Activated CD8-positive, alpha-beta memory T cell treated with anti-CD3 and anti-CD28 coated beads for 24 hours (primary cell): ENCODE results near the gene ARVCF.

Experiments used
- DNase-seq: peaks from one replicate; pipeline ENCODE4 v3.0.0-alpha.2; 2020

The ARVCF gene, protein sequence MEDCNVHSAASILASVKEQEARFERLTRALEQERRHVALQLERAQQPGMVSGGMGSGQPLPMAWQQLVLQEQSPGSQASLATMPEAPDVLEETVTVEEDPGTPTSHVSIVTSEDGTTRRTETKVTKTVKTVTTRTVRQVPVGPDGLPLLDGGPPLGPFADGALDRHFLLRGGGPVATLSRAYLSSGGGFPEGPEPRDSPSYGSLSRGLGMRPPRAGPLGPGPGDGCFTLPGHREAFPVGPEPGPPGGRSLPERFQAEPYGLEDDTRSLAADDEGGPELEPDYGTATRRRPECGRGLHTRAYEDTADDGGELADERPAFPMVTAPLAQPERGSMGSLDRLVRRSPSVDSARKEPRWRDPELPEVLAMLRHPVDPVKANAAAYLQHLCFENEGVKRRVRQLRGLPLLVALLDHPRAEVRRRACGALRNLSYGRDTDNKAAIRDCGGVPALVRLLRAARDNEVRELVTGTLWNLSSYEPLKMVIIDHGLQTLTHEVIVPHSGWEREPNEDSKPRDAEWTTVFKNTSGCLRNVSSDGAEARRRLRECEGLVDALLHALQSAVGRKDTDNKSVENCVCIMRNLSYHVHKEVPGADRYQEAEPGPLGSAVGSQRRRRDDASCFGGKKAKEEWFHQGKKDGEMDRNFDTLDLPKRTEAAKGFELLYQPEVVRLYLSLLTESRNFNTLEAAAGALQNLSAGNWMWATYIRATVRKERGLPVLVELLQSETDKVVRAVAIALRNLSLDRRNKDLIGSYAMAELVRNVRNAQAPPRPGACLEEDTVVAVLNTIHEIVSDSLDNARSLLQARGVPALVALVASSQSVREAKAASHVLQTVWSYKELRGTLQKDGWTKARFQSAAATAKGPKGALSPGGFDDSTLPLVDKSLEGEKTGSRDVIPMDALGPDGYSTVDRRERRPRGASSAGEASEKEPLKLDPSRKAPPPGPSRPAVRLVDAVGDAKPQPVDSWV

DNA sequence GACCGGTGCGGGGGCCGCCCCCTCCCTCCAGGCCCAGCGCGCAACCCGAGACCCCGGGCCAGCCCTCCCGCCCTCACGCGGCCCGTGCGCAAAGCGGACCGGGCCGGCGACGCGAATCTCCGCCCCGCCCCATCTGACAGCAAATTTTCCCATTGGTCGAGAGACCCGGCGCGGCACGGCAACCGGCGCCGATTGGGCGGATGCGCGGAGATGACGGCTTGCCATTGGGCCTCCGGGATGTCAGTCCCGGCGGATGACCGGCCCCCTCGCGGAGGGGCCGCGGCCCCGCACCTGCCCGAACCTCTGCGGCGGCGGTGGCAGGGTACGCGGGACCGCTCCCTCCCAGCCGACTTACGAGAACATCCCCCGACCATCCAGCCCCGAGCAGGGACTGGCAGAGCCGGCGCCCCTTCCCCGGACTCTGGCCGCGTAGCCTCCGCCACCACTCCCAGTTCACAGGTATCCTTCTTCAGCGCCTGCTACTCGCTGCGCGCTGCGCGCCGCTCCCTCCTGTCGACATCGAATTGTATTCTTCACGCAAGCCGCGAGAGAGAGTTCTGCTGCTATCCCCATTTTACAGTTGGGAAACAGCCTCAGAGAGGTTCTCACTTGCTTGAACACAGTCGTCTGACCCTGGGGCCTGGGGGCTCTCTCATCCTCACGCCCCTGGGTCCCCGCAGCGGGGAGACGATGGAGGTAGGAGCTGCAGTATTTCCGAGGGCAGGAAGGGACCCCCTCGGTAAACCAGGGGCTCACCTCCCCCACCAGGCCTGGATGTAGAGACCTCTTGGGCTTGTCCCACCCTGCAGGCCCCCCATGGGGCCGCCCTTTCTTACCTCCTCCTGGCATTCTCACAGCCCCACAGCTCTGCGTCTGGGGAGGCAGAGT, at the start of gene ARVCF:
Gene ARVCF, minus strand, starts transcription at position 90 of the 888 bp plus-strand sequence. CDS start 26,029 bp downstream, outside the sequence.
- peak; percentile 97 for DNase-seq

DNA sequence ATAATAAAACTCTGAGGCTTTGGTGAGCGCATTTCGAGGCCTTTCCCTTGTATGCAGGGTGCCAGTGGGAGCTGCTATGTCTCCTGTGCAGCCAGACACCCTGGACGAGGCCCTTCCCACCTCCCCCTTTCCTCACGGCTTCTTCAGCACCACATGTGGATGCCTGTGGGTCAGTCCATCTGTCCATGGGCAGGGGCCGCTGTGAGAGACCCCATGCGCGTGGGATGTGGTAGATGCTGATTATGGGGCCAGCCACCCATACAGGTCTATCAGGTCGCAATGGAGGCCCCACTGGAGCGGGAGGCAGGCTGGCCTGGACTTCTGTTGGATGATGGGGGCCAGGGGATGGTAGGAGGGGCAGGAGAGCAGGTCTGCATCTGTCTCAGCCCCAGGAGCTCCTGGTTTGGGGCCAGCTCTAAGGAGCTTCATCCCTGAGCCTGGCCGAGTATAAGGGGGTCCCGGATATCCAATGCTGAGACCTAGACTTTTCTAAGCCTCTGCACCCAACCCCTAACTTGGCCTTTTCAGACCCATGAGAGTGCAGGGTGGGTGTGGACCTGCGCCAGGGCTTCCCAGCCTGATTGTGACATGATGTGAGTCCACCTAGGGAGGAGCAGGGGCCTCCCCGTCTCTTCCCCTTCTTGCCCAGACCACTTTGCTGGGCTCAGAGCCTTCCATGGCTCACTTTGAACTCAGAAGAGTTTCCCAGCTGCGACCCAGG, 49.4 kb upstream of the ARVCF start:
- no peak for DNase-seq

DNA sequence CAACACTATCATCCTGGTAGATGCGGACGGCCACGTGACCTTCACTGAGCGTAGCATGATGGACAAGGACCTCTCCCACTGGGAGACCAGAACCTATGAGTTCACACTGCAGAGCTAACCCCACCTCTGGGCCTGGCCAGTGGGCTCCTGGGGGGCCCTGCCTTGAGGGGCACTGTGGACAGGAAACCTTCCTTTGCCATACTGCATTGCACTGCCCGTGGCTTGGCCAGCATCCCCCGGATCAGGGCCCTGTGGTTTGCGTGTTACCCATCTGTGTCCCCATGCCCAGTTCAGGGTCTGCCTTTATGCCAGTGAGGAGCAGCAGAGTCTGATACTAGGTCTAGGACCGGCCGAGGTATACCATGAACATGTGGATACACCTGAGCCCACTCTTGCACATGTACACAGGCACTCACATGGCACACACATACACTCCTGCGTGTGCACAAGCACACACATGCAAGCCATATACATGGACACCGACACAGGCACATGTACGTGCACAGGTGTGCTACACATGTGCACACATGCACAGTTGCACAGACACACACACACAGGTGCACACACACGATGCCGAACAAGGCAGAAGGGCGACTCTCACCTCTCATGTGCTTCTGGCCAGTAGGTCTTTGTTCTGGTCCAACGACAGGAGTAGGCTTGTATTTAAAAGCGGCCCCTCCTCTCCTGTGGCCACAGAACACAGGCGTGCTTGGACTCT, 48.1 kb upstream of the ARVCF start:
- DNase-seq, result no peak

DNA sequence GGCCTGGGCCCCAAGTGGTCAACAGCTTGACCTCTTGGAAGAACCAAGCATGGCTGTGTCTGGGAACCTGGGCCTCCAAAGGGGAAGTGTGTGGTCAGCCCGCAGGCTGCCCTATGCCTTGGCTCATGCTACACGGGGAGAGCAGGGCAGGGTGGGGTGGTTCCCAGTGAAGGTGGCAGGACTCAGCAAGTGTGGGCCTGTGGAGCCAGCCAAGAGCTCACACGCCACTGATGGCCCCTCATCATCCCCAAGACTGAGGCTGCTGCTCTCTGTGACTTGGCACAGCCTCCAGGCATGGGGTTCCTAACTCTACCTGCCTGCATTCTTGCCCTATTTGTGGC, 47.5 kb upstream of the ARVCF start:
- no peak for DNase-seq

DNA sequence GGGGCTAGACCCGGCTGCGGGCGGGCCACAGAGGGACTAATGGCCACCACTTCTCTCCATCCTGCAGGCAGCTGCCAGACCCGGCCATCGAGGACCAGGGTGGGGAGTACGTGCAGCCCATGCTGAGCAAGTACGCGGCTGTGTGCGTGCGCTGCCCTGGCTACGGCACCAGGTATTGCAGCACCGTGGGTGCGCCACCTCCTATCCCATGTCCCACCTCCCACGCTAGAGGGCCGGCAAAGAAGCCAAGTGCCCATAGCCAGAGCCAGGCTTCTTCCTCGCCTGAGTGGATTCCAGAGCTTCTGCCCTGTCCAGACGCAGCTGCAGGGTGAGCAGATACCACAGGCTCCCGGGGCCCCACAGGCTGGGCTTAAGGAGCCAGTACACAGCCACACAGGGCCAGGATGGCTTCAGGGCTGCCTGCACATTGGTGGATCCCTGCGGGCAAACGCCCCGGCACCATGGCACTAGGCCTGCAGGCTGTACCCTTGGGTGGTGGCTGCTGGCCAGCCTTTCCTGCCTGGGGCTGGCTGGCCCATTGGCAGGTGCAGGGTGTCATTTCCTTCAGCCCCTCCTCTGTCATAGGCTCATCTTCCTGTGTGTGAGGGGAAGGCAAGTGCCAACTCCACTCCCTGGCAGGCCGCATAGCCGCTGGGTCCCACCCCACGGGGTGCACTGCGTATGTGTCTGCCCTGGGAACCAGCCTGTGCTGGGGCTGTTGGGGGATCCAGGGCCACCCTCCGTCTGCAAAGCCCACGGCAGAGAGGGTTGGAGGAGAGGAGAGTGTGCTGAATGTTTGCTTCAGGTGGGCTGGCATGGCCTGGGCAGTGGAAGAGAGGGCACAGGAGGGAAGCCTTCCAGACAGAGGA, 46.9 kb upstream of the ARVCF start:
- DNase-seq, result no peak

DNA sequence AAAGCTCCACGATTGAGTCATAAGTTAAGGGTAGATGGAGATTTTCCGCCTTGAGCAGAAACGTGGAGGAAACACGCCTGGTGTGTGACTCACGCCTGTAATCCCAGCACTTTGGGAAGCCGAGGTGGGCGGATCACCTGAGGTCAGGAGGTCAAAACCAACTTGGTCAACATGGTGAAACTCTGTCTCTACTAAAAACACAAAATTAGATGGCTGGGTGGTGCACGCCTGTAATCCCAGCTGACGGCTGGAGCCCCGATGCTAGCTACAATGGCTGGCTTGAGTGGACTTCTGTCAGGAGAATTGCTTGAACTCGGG, 46.1 kb upstream of the ARVCF start:
- DNase-seq, result no peak

DNA sequence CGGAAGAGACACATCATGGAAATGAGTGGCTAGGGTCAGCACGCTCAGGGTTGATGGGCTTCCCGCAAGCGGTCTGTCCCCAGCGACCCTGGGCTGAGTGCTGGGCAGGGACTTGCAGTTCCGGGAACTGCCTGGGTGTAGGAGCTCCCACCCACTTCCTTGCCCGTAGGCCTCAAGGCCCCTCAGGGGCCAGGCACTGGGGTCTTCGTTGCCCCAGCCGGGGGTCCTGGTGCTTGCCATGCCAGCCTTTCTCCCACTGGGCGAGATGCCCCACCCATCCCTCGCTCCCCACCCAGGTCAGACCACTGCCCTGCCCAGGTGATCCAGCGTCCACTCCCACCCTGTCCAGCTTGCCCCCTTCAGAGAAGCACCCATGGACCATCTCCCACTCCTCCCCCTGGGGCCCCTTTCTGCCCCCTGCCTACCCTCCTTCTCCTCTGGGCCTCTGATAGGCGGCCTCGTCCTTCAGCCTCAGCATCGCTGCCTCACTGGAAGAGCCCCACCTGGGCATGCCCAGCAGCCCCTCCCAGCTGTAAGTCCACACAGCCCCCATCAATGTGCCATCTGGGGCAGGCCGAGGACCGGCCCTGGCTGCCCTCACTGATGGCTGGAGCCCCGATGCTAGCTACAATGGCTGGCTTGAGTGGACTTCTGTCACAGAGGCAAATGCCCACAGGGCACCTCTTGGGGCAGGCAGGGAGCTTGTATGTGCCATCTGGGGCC, 45.6 kb upstream of the ARVCF start:
- no peak for DNase-seq

DNA sequence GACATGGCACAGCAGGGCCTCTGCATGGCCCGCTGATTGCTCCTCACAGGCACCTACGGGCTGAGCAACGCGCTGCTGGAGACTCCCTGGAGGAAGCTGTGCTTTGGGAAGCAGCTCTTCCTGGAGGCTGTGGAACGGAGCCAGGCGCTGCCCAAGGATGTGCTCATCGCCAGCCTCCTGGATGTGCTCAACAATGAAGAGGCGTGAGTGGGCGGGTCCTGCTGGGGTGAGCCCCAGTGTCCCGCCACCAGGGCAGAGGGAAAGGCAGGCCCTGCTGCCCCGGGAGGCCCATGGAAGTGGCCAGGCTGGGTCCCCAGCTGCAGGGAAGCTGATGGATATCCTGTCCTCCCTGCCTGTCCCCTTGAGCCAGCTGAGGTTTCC, 44.8 kb upstream of the ARVCF start:
- DNase-seq, result no peak

DNA sequence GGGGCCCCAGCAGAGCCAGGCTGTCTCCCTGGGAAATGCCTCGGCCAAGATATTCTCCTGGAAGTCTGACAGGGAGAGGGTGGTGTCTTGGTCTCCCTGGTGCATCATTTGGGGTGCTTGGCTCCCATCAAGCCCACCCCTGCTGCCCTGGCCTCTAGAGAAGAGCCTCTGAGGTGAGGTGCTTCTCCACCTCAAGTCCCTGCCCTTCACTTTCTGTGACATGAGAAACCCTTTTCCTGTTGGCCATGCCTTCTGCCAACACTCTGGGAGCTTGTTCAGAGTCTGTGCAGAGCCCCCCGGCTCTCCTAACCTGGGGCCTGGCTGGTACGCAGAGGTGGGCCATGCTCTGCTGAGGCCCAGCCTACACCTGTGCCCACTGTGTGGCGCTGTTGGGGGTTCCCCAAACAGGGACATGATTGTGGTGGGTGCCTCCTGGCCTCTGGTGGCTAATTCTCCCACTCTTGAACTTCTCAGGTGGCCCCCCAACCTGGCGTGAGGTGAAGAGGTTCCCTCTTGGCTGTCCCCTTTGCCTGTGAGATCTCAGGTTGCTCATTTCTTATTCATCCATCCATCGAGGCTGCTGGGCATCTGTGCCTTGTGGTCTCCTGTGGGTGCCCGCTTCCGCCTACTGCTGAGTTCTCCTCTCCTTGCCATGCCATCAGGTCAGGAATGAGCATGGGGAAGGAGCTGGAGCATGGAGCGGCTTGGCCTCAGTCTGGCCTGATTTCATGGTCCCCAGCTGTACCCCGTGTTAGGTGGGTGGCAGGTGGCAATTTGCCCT, 44.3 kb upstream of the ARVCF start:
- DNase-seq, result no peak

DNA sequence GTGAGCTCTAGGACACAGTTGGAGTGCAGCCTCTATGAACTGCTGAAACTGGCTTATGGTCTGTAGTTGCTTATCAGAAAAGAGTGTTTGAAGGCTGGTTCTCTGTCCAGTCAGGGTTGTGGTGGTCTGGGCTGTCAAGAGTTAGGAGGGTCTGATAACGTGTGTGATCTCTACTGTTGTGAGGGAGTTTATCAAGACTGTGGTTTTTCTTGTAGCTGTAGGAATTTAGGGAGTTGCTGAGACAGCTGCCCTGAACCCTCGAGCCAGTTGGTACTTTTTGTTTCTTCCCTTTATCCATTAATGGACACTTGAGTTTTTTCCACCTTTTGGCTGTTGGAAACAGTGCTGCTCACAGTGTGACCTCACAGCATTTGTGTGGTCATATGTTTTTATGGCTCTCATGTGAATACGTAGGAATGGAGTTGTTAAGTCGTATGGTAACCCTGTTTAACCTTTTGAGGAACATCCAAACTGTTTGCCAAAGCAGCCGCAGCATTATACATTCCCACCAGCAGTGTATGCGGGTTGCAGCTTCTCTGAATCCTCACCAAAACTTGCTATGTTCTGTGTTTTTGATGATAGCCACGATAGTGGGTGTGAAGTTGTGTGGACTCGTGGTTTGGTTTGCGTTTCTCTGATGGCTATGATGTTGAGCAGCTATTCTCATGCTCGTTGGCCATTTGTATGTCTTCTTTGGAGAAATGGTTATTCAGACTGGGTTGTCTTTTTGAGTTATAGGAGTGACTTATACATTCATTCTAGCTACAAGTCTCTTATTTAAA, 42.6 kb upstream of the ARVCF start:
- no peak for DNase-seq

DNA sequence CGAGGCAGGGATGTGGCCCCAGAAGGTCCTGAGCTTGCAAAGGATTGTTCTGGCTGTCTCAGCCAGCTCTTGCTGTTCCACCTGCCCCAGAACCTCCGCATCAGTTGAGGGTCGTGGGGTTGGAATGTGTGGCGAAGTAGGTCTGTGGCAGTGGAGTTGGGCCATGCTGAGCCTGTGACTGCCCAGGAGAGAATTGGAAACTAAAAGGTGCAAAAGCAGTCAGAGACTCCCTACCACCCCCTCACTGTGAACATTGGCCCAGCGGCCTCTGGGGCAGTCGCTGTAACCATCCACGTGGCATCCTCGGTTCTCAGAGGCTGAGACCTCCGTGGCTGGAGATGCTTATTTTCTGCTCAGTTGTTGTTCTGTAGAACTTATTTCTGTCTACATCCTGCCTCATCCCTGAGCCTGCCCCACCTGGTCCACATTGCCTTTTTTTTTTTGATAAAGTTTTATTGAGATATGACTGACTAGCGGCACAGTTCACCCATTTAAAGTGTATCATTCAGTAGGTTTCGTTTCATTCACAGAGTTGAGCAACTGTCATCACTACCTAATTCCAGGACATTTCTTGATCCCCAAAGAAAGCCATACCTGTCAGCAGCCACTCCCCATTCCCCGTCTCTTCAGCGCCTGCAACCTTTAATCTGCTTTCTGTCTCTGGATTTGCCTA, 41.1 kb upstream of the ARVCF start:
- no peak for DNase-seq

DNA sequence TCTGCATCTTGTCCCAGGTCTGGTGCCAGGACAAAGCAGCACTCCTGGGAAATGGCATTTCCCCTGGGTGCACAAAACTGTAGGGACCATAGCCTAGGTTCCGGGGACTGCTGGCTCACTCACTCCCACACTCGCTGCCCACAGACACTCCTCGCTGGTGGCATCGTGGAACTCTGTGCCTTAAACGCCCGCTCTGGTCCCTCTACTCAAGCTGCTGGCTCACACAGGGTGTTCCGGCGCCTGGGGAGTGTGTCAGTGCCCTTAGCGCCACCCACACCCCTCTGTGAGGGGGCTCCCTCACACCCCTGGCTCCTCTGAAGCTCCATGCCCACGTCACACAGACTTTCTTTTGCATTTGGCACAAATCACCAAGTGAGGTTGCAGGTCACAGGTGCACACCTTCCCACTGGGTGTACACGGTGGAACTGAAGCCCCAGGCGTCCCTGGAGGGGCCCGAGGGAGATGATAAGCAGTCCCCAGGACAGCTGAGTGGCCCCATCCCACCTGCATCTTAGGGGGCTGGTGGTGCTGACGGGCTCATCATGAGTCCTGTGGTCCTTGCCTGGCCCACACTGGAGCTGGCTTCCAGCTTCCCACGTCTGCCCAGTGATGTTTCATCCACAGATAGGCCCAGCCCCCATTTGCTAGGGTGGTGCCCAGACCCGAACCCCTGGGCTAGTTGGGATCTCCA, 40.2 kb upstream of the ARVCF start:
- DNase-seq, result no peak

DNA sequence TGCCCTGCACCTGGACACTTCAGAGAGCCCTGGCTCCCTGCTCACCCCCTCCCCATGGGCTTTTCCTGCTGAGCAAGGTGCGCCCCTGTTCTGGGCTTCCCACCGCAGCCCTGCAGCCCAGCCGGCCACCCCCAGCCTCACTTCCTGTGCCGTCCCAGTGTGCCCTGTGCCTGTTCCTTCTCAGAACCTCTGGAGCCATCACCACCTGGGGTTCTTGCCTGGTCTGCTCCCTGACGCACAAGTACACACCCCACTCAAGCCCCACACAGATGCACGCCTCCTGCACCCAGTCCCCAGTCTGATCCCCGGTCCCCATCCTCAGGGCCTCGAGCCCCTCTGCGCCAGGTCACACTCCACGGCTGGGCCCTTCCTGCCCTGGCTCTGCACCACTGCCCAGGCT, 39.5 kb upstream of the ARVCF start:
- DNase-seq, result no peak

DNA sequence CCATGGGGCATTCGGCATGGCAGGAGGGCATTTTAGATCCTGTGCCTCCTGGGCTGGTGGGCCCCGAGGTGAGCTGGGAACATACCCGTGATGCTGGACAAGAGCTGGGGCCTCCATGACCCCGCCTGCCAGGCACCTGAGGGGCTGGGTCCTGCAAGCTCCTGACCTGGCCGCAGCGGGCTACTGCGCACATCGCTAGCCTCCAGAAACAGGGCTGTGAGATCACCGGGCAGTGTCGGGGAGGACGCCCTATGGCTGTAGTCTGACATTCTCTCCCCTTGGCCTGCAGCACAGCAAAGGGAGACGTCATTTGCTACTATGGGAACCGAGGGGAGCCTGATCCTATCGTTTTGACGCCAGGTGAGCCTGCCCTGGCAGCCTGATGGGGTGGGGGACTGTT, 39.0 kb upstream of the ARVCF start:
- no peak for DNase-seq

DNA sequence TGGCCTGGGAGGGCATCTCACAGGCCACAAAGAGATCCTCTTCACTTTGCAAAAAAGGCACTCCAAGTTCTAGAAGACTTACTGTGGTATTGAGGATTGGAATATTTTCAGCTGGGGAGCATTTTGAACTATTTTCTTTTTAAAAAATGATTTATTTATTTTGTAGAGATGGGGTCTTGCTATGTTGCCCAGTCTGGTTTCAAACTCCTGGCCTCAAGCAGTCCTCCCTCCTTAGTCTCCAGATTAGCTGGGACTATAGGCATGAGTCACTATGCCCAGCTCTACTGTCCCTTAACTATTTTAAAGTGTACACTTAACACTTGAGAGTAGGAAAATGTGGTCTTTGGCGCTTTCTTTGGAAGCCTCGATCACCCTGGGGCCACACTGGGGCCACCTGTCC, 38.5 kb upstream of the ARVCF start:
- no peak for DNase-seq

DNA sequence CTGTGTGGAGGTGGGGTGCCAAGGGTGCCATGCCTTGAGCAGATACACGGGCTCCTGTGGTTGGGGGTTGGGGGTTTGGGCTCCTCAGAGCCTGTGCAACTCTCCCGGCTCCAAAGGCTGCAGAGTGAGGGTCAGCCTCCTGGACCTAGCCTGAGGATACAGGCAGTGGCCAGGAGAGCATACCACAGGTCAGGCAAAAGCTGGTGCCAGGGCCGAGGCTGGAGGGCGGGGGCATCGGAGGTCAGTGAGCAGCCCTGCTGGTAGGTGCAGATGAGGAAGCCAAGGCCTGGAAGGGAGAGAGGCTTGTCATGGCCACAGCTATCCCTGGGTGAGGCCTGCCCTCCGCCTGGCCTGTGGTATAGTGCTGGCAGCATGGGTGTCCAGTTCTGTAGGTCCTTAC, 37.9 kb upstream of the ARVCF start:
- DNase-seq, result no peak

DNA sequence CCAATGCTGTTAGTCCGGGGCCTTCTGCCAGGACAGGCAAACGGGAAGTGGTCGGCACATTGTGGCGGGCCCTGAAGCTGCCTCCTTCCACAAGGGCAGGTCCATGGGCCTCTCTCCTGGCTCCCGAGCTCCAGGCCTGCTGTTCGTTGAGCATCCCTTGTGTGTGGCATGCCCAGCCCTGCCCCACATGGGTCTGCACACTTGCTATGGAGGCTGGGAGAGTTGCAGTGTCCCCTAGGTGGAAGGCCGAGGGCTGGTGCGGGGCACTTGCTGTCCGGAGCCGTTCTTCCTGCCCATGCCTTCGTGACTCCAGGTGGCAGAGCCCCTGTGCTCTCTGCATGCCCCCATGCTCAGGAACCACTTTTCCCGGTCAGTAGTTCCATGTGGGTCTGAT, 37.4 kb upstream of the ARVCF start:
- no peak for DNase-seq
